ENCODE data around the gene LSM7.

The LSM7 gene

DNA sequence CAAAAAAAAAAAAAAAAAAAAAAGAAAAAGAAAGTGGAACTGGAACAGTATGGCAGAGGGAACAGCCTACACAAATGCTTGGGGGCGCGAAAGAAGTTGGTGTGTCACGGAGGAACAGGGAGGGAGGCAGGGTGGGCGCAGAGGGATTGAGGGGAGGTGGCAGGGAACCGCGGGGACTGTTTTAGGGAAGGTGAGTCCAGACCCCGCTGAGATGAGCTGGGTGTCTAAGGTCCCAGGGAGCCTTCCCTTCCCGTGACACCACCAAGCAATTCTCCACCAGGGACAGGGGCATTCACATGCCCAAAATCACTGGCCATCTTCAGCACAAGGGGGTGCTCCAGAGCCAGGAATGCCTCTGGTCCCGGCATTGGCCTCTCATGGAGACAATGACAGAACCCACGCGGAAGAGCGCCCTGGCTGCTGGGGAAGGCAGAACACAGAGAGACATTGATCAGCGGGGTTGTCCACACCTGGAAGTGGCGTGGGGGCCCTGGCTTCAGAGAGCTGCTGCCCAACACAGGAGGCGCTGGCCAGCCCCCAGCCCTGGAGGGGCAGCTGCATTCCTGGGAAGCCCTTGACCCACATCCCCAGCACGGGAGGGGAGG lies 53.4 kb downstream of the LSM7 start:
- DNase-seq = peak; percentile 38

DNA sequence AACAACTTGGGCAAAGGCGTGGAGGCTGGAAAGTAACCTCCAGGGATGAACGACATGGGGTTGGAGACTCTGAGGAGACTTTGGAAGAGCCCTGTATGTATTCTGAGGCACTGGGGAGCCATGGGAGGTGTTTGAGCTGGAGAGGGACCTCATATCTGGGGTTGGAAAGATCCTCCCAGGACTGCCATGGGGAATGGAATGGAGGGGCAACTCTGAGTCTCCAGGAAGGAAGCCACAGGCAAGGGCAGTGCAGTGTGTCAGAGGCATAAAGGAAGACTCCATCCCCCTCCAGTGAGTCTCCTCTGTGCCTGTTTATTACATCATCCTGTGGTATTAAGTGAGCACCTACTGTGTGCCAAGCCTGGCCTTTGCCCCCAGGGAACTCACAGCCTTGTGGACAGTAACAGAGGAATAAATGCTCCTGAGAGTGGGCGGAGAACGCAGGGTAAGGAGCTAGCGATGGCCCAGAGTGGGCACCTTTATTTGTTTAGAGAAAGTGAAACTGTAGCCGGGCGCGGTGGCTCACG lies 54.1 kb downstream of the LSM7 start:
- no peak for DNase-seq

GRCh38 chr19:2273356-2274184 lies 54.8 kb downstream of the LSM7 start:
- peak; percentile 76 for DNase-seq

Measured in activated naive CD4-positive, alpha-beta T cell treated with anti-CD3 and anti-CD28 coated beads, Interleukin-2, amount 50 U/mL, for 16 hours (primary cell).